ENCODE data around the gene NEMP1.

GRCh38 chr12:57096748-57097553, 18.4 kb upstream of the NEMP1 start:
- TF ChIP-seq POLR2A (IDR thresholded peaks at IDR 0.05): no peak
- no peak for TF ChIP-seq CTCF (IDR thresholded peaks at IDR 0.05)
